MG63 (cell line): ENCODE data around the gene TTI1. TPM values are rescaled to one million over a fixed set of nuclear protein-coding genes. Genes with fewer than 3 reads are reported as not detected.

Experiments
- DNase-seq: peaks from one replicate; pipeline ENCODE4 v3.0.0-alpha.2; 2020
- H3K27me3 ChIP-seq: fragments of 250-450 bp; sonication (Bioruptor Pico); 2 replicates; pipeline ENCODE4 v1.5.1; 2020; ENCODE audit warnings: mild to moderate bottlenecking, moderate library complexity
- H3K36me3 ChIP-seq: fragments of 250-450 bp; sonication (Bioruptor Pico); 2 replicates; pipeline ENCODE4 v1.5.1; 2020; ENCODE audit warnings: mild to moderate bottlenecking, moderate library complexity
- H3K4me3 ChIP-seq: fragments of 250-450 bp; sonication (Bioruptor Pico); 2 replicates; pipeline ENCODE4 v1.5.1; 2020; ENCODE audit warnings: mild to moderate bottlenecking, moderate library complexity
- H3K9me3 ChIP-seq: fragments of 250-450 bp; sonication (Bioruptor Pico); 2 replicates; pipeline ENCODE4 v1.5.1; 2020; ENCODE audit warnings: mild to moderate bottlenecking, moderate library complexity
- total RNA-seq: library from RNA; depleted of rRNA; stranded (reverse); fragments of >200 nt; shearing (Covaris generic); gene quantifications from 2 replicates; pipeline ENCODE4 v1.2.3, GENCODE V29; 2014; ENCODE audit warnings: low replicate concordance

The TTI1 gene
- total RNA-seq, 1 experiment from 2014 or later = 27.0 TPM

GRCh38 chr20:37986044-37986858, 47.0 kb downstream of the TTI1 start:
- Histone ChIP-seq H3K27me3 (no peaks in the 10 kb centered on the region), H3K36me3 (peaks cover 31% of the 10 kb centered on the region), H3K4me3 (no peak overlapping the region), H3K9me3 (no peaks in the 10 kb centered on the region)
- DNase-seq = no peak

GRCh38 chr20:37984018-37984785, 49.1 kb downstream of the TTI1 start:
- H3K4me3 ChIP-seq = no peak overlapping the region
- DNase-seq = no peak
- H3K9me3 ChIP-seq = no peaks in the 10 kb centered on the region
- H3K36me3 ChIP-seq = peaks cover 23% of the 10 kb centered on the region
- H3K27me3 ChIP-seq = no peaks in the 10 kb centered on the region

- H3K4me3 ChIP-seq = no peak overlapping the region
- DNase-seq = no peak
- no peaks in the 10 kb centered on the region for H3K27me3 ChIP-seq
- no peaks in the 10 kb centered on the region for H3K9me3 ChIP-seq
- peaks cover 14% of the 10 kb centered on the region for H3K36me3 ChIP-seq
Observed at GRCh38 chr20:37983286-37983685, 50.0 kb downstream of the TTI1 start.

DNA sequence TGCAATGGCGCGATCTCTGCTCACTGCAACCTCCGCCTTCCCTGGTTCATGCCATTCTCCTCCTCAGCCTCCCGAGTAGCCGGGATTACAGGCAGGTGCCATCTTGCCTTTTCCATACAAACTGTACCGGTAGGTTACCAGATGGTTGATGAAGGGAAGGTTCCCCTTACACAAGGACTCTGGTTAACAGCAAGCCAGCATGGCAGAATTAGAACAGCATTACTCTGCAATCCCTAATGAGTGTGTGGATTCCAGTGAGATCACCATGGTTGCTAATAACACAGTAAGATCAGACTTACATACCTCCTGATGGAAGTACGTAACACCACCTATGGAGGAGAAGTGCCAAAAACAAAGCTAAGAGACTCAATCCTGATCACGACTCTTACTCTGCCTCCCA, 51.7 kb downstream of the TTI1 start:
- DNase-seq = no peak
- Histone ChIP-seq H3K9me3 (no peaks in the 10 kb centered on the region), H3K36me3 (peaks cover 13% of the 10 kb centered on the region), H3K27me3 (no peaks in the 10 kb centered on the region), H3K4me3 (no peak overlapping the region)

- Histone ChIP-seq H3K36me3 (peaks cover 11% of the 10 kb centered on the region), H3K9me3 (no peaks in the 10 kb centered on the region), H3K27me3 (no peaks in the 10 kb centered on the region), H3K4me3 (no peak overlapping the region)
- no peak for DNase-seq
Observed at GRCh38 chr20:37980876-37981275, 52.4 kb downstream of the TTI1 start.

DNA sequence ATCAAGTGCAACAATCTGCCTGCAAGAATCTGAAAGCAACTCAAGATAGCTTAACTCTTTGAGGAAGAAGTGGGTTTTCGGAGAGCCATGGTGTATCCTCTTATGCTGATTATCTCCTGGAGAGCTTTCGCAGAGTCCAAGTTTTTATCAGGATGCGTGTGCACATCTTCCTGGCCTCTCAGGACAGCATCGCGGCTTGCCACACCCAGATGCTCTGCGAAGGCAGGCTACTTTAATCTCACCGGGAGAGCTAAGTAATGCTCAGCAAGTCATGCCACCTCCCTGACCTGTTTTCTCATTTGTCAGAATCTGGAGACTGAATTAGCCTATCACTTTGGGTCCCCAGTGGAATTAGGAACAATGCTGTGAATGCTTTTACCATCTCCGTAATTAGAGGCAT, 52.9 kb downstream of the TTI1 start:
- no peak for DNase-seq
- no peaks in the 10 kb centered on the region for H3K27me3 ChIP-seq
- peaks cover 7% of the 10 kb centered on the region for H3K36me3 ChIP-seq
- H3K9me3 ChIP-seq = no peaks in the 10 kb centered on the region
- H3K4me3 ChIP-seq = no peak overlapping the region

- DNase-seq = no peak
- Histone ChIP-seq H3K36me3 (peaks cover 7% of the 10 kb centered on the region), H3K27me3 (no peaks in the 10 kb centered on the region), H3K9me3 (no peaks in the 10 kb centered on the region), H3K4me3 (no peak overlapping the region)
Observed at GRCh38 chr20:37979021-37979985, 54.0 kb downstream of the TTI1 start.

- DNase-seq = no peak
- Histone ChIP-seq H3K27me3 (no peaks in the 10 kb centered on the region), H3K4me3 (no peak overlapping the region), H3K9me3 (no peaks in the 10 kb centered on the region), H3K36me3 (peaks cover 3% of the 10 kb centered on the region; the same call in 1 of the 2 replicates)
Observed at GRCh38 chr20:37977786-37978185, 55.5 kb downstream of the TTI1 start.

DNA sequence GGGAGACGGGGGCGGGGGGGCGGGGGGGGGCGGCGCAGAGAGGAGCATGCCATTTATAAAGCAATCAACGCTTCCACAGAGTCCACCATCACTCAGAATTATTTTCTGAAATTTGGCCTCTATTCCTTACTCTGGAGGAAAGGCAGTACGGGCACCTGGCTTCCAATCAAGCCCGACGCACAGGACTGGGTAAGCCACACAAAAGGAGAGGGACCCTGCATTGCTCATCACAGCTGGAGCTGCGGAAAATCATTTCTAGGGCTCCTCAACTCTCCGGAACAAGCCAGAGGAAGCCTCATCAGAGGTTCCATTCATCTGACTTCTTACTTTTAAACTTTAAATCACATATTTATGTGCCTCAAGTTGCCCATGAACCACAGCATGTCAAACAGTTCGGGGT, 55.9 kb downstream of the TTI1 start:
- DNase-seq = no peak
- no peaks in the 10 kb centered on the region for H3K27me3 ChIP-seq
- H3K4me3 ChIP-seq = no peak overlapping the region
- peaks cover under 1% of the 10 kb centered on the region; the same call in 1 of the 2 replicates for H3K36me3 ChIP-seq
- no peaks in the 10 kb centered on the region for H3K9me3 ChIP-seq

DNA sequence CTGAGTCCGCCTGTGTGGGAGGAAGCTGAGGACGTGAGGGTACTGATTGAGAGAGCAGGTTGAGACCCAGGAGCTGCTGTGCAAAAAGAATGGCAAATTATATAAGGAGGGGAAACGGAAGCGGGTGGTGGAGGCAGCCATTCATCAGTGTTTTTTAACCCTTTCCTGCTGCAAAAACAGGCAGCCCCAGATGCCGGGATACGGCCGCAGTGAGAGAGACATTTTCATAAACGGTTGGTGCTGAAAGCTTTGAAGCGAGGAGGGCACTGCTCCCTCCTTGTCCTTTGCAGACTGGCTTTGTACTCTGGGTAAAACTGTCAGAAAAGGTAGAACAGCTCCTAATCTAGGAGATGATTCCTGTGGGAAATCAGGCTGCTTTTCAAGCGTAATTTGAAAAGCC, 56.4 kb downstream of the TTI1 start:
- Histone ChIP-seq H3K27me3 (no peaks in the 10 kb centered on the region), H3K4me3 (no peak overlapping the region), H3K36me3 (no peaks in the 10 kb centered on the region), H3K9me3 (no peaks in the 10 kb centered on the region)
- DNase-seq = no peak

DNA sequence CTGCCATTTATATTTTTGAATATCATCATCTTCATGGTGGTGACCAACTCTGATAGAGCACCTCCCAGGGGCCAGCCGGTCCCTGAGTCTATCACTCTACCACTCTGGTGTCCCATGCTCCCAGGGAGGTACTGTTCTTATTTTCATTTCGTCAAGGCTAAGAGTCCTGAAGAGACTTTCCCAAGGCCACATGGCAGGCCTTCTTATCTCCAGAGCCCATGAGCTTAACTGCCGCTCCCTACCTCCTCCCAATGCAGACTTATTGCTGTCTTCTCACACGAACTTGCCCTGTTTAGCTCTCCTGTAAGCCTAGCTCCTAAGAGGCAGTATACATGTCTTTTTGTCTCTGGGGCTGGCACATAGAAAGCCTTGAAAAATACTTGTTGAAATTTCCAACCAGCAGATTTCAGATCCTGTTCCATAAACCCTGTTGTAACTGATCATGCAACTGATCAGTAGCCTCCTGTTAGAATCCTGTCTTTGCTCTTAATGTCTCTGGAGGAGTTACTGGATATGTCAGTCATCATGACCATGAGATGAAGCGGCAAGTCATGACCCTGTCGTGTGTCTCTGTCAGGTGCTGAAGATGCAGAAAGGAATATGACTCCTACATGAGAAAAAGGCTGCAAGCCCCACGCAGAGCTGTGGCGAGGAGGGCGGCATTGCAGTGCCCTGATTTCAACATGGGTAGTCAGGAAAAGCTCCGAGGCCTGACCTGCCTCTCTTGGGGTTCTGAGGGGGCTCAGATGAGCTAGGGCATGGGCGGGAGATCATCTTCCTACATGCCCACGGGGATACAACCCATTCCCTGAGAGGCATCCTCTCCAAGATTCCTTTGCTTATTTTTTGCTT, 60.0 kb downstream of the TTI1 start:
- no peaks in the 10 kb centered on the region for H3K36me3 ChIP-seq
- DNase-seq = no peak
- H3K4me3 ChIP-seq = no peak overlapping the region
- no peaks in the 10 kb centered on the region for H3K27me3 ChIP-seq
- peaks cover 2% of the 10 kb centered on the region; the same call in 1 of the 2 replicates for H3K9me3 ChIP-seq

GRCh38 chr20:37972256-37973058, 60.8 kb downstream of the TTI1 start:
- DNase-seq = no peak
- no peaks in the 10 kb centered on the region for H3K36me3 ChIP-seq
- H3K9me3 ChIP-seq = peaks cover 10% of the 10 kb centered on the region
- H3K27me3 ChIP-seq = no peaks in the 10 kb centered on the region
- no peak overlapping the region for H3K4me3 ChIP-seq

GRCh38 chr20:37971561-37972127, 61.6 kb downstream of the TTI1 start:
- DNase-seq = no peak
- Histone ChIP-seq H3K36me3 (no peaks in the 10 kb centered on the region), H3K9me3 (peaks cover 17% of the 10 kb centered on the region), H3K4me3 (no peak overlapping the region), H3K27me3 (peaks cover 6% of the 10 kb centered on the region; the same call in 1 of the 2 replicates)

GRCh38 chr20:37970856-37971245, 62.4 kb downstream of the TTI1 start:
- H3K9me3 ChIP-seq = peaks cover 21% of the 10 kb centered on the region
- no peak for DNase-seq
- H3K36me3 ChIP-seq = no peaks in the 10 kb centered on the region
- H3K4me3 ChIP-seq = no peak overlapping the region
- peaks cover 6% of the 10 kb centered on the region for H3K27me3 ChIP-seq
